GM18909 (cell line): ENCODE results near the gene NDUFS3.

Source experiments
- ATAC-seq: cut with Tn5 transposase; IDR thresholded peaks from one replicate; pipeline ENCODE4 v1.9.1; 2021; ENCODE audit warnings: mild to moderate bottlenecking; ENCODE audit not compliant: unreplicated experiment, poor library complexity

The NDUFS3 gene

GRCh38 chr11:47589118-47589517 is 10.2 kb downstream of the NDUFS3 start:
- ATAC-seq, result no peak

DNA sequence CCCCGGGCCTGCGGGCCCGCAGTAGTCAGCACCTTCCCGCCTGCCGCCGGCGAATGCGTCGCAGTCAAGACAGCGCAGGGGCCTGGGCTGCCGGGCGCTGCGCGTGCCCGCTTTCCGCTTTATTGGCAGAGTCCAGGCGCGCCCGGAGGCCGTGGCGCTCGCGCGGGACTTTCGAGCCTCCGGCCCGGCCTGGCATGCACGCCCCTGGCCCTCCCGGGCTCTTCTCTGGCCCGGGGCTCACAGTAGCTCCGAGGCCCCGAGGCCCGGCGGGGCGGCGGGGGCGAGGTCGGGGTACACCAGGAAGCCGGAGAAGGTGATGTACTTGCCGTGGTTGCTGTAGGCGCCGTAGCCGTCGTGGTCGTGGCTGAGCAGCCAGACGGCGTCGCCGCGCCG is 10.7 kb downstream of the NDUFS3 start:
- ATAC-seq, result no peak

GRCh38 chr11:47589977-47590861 is 11.3 kb downstream of the NDUFS3 start:
- no peak for ATAC-seq

GRCh38 chr11:47591764-47592163 is 12.9 kb downstream of the NDUFS3 start:
- ATAC-seq, result no peak

- no peak for ATAC-seq
These were observed 13.4 kb downstream of the NDUFS3 start for GRCh38 chr11:47592251-47592650.

DNA sequence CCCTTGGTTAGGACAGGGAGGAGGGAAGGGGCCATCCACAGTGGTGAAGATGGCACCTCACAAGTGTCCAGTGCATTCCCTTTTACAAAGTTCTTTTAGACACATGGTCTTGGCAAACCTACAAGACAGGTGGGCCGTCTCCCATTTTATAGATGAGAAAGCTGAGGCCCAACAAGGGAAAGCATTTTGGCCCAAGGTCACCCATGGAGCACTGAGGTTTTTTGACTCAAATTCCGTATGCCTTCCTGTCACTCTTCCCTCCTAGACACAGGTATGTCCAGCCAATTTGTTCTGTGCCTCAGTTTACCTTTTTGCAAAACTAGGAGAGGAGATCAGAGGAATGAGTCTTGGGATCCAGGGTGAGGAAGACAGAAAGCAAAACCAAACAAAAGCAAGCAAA is 14.1 kb downstream of the NDUFS3 start:
- ATAC-seq, result no peak

DNA sequence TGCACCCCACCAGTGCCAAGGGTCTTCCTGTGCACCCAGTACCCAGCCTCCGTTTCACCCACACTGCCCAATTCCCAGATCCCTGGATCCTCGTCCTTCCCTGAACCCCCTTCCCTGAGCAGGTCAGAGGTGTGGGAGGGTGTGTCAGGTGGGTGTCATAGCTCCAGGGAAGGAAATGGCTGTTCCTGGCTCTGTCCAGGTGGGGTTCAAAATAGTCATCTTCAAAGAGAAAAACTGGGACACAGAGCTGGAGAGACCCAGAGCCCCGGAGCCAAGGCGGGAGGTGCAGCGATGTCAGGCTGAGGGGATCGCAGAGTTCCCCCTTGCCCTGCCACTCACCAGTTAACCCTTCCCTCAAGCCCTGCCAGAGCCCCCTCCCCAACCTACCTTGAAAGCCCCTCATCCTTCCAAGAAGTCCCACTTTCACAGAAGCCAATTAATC is 14.6 kb downstream of the NDUFS3 start:
- ATAC-seq, result no peak

DNA sequence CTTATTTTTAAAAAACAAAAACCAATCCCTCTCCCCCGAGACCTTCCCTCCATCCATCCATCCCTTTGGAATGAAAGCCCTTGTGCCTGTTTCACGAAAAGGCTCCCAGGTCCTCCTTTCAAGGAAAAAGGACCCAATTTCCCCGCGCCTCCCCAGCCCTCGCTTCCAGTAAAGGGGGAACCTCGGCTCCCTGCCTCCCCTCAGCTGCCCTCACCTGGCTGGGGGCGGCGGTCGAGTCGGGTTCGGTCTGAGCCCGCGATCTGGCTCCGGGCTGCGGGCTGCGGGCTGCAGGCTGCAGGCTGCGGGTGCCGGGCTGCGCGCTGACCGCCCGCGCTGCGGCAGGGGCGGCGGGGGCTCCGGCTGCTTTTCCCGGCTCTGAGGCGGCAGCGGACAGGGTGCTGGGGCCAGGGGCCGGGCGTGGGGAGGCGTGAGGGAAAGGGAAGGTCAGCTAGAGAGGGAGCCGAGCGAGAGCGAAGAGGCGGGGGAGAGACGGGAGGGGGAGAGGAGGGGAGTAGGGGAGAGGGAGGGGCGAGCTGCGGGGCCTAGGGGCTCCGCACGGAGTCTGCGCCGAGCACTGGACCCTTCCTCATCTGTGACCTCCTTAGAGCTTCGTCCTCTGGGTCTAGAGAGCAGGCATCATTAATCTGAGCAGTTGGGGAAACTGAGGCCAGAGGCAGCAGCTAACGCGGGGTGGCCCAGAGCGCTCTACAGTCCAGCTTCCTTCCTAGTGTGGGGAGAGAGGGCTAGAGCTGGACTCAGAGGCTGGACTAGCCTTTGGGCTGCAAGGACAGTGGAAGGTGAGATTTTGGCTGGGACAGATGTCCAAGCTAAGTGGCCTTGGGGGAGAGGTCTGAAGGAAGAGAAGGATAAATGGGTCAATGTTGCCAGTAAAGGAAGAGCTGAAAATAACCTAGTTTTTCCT is 15.3 kb downstream of the NDUFS3 start, which contains the start of gene C1QTNF4:
TSS of gene C1QTNF4 (minus strand) at position 478 of the 922 bp plus-strand sequence. CDS start 3,601 bp downstream, outside the sequence.
- no peak for ATAC-seq

- no peak for ATAC-seq
These were observed 16.2 kb downstream of the NDUFS3 start for GRCh38 chr11:47595029-47595428.

GRCh38 chr11:47595967-47596366 is 17.1 kb downstream of the NDUFS3 start:
- ATAC-seq, result no peak

- no peak for ATAC-seq
These were observed 21.0 kb downstream of the NDUFS3 start for GRCh38 chr11:47599902-47600301.

DNA sequence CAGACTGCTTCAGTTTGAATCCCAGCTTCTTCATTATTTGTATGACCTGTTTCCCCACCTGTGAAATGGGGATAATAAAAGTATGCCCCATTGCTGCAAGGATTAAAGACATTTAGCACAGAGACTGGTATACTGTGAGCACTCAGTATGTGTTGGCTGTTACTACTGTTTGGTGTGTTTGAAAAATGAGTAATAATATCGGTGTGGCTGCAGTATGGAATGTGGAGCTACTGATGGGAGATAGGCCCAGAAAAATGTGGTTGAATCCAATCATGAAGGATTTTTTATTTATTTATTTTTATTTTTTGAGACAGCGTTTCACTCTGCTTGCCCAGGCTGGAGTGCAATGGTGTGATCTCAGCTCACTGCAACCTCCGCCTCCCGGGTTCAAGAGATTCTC is 24.4 kb downstream of the NDUFS3 start:
- ATAC-seq, result no peak

DNA sequence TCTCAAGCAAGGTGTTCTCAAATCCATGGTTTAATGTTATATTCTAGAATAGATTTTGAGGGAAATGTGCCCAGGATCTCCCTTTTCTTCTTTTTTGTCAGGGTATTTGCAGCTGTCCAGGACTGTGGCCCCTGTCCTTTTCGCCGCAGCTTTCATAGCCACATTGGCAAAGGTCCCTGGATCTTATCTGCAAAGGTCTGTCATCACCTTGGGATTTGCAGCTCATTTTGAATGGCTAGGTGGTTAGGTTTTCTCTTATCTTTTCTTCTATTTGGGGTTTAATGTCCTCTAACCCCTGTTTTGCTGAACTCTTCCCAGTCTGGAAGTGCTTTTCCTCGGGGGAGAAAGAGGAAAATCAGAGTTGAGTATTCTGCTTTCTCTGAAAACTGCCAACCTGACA is 27.0 kb downstream of the NDUFS3 start:
- no peak for ATAC-seq

DNA sequence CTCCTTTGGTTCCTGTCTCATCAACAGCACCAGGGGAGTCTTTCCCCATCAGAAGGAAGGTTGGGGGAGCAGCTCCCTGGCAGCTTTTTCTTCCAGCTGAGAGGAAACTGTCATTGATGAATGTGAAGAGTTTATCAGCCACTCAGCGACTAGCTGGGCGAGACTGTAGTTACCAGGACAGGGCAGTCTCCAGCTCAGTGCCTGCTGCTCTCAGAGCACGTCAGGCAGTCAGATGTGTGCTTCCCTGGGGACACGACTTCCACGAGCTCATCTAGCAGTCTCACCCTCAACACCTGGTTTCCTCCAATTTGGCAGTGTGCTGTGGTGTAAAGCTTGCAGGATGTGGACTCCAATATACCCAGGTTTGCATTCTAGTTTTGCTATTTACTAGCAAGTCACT is 27.9 kb downstream of the NDUFS3 start:
- no peak for ATAC-seq

- ATAC-seq, result no peak
These were observed 28.5 kb downstream of the NDUFS3 start for GRCh38 chr11:47607380-47607779.

GRCh38 chr11:47609675-47610074 is 30.8 kb downstream of the NDUFS3 start:
- no peak for ATAC-seq

- ATAC-seq, result peak; percentile 83
These were observed 32.5 kb downstream of the NDUFS3 start for GRCh38 chr11:47611348-47611794.

- ATAC-seq, result no peak
These were observed 36.4 kb downstream of the NDUFS3 start for GRCh38 chr11:47615249-47615648.

GRCh38 chr11:47616726-47617416 is 38.0 kb downstream of the NDUFS3 start:
- ATAC-seq, result no peak

- ATAC-seq, result no peak
These were observed 38.5 kb downstream of the NDUFS3 start for GRCh38 chr11:47617417-47617809.
